Hepatocyte (in vitro differentiated cells): Measurements from ENCODE around the gene PKNOX2.

Experiments used
- EZH2 ChIP-seq: fragments of 200-600 bp; sonication (generic); IDR thresholded peaks from 2 replicates; pipeline ENCODE4 v1.6.1; 2016; ENCODE audit warnings: antibody characterized with exemption, mild to moderate bottlenecking, borderline replicate concordance
- EZH2phosphoT487 ChIP-seq: fragments of 200-600 bp; sonication (generic); IDR thresholded peaks from one replicate; pipeline ENCODE4 v1.6.1; 2018; ENCODE audit warnings: antibody characterized with exemption, mild to moderate bottlenecking, low read depth, moderate library complexity; ENCODE audit not compliant: unreplicated experiment, severe bottlenecking
- TF ChIP-seq, protein P1 (sequence below): fragments of 200-600 bp; sonication (generic); IDR thresholded peaks from 2 replicates; pipeline ENCODE4 v1.5.1; 2016; ENCODE audit warnings: antibody characterized with exemption, mild to moderate bottlenecking; ENCODE audit not compliant: poor library complexity

- TF ChIP-seq, protein P1, sequence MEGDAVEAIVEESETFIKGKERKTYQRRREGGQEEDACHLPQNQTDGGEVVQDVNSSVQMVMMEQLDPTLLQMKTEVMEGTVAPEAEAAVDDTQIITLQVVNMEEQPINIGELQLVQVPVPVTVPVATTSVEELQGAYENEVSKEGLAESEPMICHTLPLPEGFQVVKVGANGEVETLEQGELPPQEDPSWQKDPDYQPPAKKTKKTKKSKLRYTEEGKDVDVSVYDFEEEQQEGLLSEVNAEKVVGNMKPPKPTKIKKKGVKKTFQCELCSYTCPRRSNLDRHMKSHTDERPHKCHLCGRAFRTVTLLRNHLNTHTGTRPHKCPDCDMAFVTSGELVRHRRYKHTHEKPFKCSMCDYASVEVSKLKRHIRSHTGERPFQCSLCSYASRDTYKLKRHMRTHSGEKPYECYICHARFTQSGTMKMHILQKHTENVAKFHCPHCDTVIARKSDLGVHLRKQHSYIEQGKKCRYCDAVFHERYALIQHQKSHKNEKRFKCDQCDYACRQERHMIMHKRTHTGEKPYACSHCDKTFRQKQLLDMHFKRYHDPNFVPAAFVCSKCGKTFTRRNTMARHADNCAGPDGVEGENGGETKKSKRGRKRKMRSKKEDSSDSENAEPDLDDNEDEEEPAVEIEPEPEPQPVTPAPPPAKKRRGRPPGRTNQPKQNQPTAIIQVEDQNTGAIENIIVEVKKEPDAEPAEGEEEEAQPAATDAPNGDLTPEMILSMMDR = no peak
- no peak for TF ChIP-seq EZH2
- TF ChIP-seq EZH2phosphoT487 = no peak
These were observed 303.5 kb downstream of the PKNOX2 start for GRCh38 chr11:125468025-125468424.
